GM23248 (cell line): ENCODE measurements around the gene PPP1R3G.

Experiments used
- EZH2 ChIP-seq: fragments of 200-600 bp; sonication (generic); IDR thresholded peaks from 2 replicates; pipeline ENCODE4 v1.6.1; 2018; ENCODE audit warnings: antibody characterized with exemption, mild to moderate bottlenecking; ENCODE audit not compliant: insufficient read depth, poor library complexity, severe bottlenecking
- EZH2phosphoT487 ChIP-seq: fragments of 200-600 bp; sonication (generic); IDR thresholded peaks from 2 replicates; pipeline ENCODE4 v1.6.1; 2018; ENCODE audit warnings: antibody characterized with exemption, moderate library complexity, mild to moderate bottlenecking, low read depth; ENCODE audit not compliant: insufficient read depth

- no peak for TF ChIP-seq EZH2
- no peak for TF ChIP-seq EZH2phosphoT487
Observed at GRCh38 chr6:5083307-5083583, 1.9 kb upstream of the PPP1R3G start.
